ENCODE data around the gene HOXB4. TPM values are rescaled to one million over a fixed set of nuclear protein-coding genes. Genes with fewer than 3 reads are reported as not detected.

HOXB4 gene
- total RNA-seq, 4 donors from 2014 or later, result 3.5 to 8.3 (median 5.0) TPM

DNA sequence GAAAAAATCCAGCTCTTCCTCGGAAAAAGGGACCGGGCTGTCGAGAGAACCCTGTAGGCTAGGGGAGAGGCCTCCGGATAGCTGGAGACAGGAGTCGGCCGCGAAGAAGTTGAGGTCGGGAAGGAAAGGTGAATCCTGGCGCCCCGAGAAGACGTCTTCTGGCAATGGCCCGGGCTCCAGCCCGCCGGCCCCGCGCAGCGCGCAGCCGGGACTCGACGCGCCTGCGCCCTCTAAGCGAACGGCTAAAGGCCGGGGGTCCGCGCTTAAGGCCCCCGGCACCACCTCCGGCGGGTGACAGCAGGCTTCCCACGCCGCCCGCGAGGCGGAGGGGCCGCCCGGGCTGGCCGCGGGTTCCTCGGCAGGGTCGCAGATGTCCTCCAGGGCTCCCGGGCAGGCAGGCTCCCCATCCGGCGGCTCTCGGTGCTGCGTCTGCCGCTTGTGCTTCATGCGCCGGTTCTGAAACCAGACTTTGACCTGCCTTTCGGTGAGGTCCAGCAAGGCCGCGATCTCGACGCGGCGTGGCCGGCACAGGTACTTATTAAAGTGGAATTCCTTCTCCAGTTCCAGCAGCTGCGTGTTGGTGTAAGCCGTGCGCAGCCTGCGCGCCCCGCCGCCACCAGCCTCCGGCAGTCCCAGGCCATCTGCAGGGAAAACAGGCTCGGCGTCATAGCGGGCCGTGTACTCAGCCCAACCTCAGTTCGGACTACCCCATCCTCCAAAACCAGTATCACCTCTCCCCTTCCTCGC lies 34.9 kb downstream of the HOXB4 start:
- intact Hi-C loops (cut with DNase I), result loop anchor here (2.0 kb wide), 1 partner anchor 34 kb away; no protein-coding TSS in a partner anchor
- 2% methylated on average over 30 of the region's 72 CpGs for WGBS
- Histone ChIP-seq H3K4me1 (peaks cover 38 to 53% (median 51%) of the 10 kb centered on the region in 4 donors), H3K36me3 (no peaks in the 10 kb centered on the region), H3K27me3 (no peaks in the 10 kb centered on the region), H3K9me3 (no peaks in the 10 kb centered on the region), H3K27ac (replicated peaks in 1 of 4) (peak overlapping the region; percentile 91 to 97 (median 96)), H3K4me3 (peak overlapping the region; percentile 79 to 89 (median 80))
- no peak for DNase-seq (ENCODE audit: extremely low spot score)
- TF ChIP-seq EP300 (IDR thresholded peaks at IDR 0.05), result no peak
- no peak for TF ChIP-seq POLR2A (IDR thresholded peaks at IDR 0.05; ENCODE audit: low read depth)
- TF ChIP-seq, protein P1, sequence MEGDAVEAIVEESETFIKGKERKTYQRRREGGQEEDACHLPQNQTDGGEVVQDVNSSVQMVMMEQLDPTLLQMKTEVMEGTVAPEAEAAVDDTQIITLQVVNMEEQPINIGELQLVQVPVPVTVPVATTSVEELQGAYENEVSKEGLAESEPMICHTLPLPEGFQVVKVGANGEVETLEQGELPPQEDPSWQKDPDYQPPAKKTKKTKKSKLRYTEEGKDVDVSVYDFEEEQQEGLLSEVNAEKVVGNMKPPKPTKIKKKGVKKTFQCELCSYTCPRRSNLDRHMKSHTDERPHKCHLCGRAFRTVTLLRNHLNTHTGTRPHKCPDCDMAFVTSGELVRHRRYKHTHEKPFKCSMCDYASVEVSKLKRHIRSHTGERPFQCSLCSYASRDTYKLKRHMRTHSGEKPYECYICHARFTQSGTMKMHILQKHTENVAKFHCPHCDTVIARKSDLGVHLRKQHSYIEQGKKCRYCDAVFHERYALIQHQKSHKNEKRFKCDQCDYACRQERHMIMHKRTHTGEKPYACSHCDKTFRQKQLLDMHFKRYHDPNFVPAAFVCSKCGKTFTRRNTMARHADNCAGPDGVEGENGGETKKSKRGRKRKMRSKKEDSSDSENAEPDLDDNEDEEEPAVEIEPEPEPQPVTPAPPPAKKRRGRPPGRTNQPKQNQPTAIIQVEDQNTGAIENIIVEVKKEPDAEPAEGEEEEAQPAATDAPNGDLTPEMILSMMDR (IDR thresholded peaks at IDR 0.05), result peak in 2 of 3 experiments; percentile 14 to 32
- peak in 1 of 2 donors; percentile 24 for TF ChIP-seq POLR2AphosphoS5 (IDR thresholded peaks at IDR 0.05)

- 1% methylated on average over 12 of the region's 12 CpGs for WGBS
- Histone ChIP-seq H3K4me1 (peaks cover 37 to 47% (median 46%) of the 10 kb centered on the region in 4 donors), H3K27me3 (no peaks in the 10 kb centered on the region), H3K27ac (replicated peaks in 1 of 4) (peak overlapping the region; percentile 91 to 97 (median 96)), H3K4me3 (peak overlapping the region; percentile 79 to 89 (median 80)), H3K9me3 (no peaks in the 10 kb centered on the region), H3K36me3 (no peaks in the 10 kb centered on the region)
- TF ChIP-seq POLR2AphosphoS5 (IDR thresholded peaks at IDR 0.05) (no peak), EP300 (IDR thresholded peaks at IDR 0.05) (no peak), POLR2A (IDR thresholded peaks at IDR 0.05; ENCODE audit: low read depth) (no peak)
- TF ChIP-seq, protein P1 (IDR thresholded peaks at IDR 0.05), result no peak
- DNase-seq (ENCODE audit: extremely low spot score), result no peak
- intact Hi-C loops (cut with DNase I), result loop anchor here (2.0 kb wide), 1 partner anchor 34 kb away; no protein-coding TSS in a partner anchor
Measured at GRCh38 chr17:48542698-48543106, 35.4 kb downstream of the HOXB4 start.

DNA sequence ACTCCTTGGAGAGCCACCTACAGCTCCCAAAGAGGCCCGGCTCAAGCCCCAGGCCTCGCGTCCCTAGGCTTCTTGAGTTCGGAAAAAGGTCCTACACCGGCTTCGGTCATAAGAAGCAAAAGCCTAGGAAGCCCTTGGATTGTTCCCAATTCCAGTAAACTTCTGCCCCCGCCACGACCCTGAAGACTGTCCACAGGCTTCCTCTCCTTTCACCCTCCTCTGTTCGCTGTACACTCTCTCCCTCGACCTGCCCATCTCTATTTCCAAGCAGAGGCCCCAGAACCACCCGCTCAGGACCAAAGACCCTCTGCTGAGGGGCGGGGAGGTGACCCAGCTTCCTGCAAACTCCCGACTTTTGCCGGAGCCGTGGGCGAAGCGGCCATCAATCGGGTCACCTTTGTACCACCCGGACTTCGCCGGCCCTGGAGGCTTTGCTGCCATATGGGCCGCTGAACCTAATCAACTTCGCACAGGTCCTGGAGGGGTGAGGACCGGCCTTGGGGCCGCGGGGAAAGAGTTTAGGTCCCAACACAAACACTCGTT lies 36.0 kb downstream of the HOXB4 start:
- no peak for DNase-seq (ENCODE audit: extremely low spot score)
- Histone ChIP-seq H3K27ac (replicated peaks in 1 of 4) (peak overlapping the region; percentile 91 to 97 (median 96)), H3K27me3 (no peaks in the 10 kb centered on the region), H3K4me3 (peak overlapping the region; percentile 79 to 89 (median 80)), H3K4me1 (peaks cover 31 to 42% (median 40%) of the 10 kb centered on the region in 4 donors), H3K9me3 (no peaks in the 10 kb centered on the region), H3K36me3 (no peaks in the 10 kb centered on the region)
- intact Hi-C loops (cut with DNase I), result loop anchor here (2.0 kb wide), 1 partner anchor 35 kb away; no protein-coding TSS in a partner anchor
- WGBS, result 3% methylated on average over 27 of the region's 27 CpGs
- TF ChIP-seq POLR2A (IDR thresholded peaks at IDR 0.05; ENCODE audit: low read depth) (no peak), POLR2AphosphoS5 (IDR thresholded peaks at IDR 0.05) (peak in 1 of 2 donors; percentile 11)

GRCh38 chr17:48541577-48542113 lies 36.5 kb downstream of the HOXB4 start:
- no peak for DNase-seq (ENCODE audit: extremely low spot score)
- no peaks in the 10 kb centered on the region for H3K27me3 ChIP-seq
- WGBS, result under 1% methylated on average over 11 of the region's 36 CpGs
- intact Hi-C loops (cut with DNase I), result loop anchor here (2.0 kb wide), 2 partner anchors 35 to 49 kb away; no protein-coding TSS in a partner anchor
- peaks cover 26 to 37% (median 35%) of the 10 kb centered on the region in 4 donors for H3K4me1 ChIP-seq
- peak overlapping the region; percentile 91 to 97 (median 96) for H3K27ac ChIP-seq (replicated peaks in 1 of 4)
- H3K9me3 ChIP-seq, result no peaks in the 10 kb centered on the region
- no peaks in the 10 kb centered on the region for H3K36me3 ChIP-seq
- TF ChIP-seq POLR2AphosphoS5 (IDR thresholded peaks at IDR 0.05), result peak; percentile 61 to 82
- no peak for TF ChIP-seq EP300 (IDR thresholded peaks at IDR 0.05)
- H3K4me3 ChIP-seq, result peak overlapping the region; percentile 79 to 89 (median 80)

DNA sequence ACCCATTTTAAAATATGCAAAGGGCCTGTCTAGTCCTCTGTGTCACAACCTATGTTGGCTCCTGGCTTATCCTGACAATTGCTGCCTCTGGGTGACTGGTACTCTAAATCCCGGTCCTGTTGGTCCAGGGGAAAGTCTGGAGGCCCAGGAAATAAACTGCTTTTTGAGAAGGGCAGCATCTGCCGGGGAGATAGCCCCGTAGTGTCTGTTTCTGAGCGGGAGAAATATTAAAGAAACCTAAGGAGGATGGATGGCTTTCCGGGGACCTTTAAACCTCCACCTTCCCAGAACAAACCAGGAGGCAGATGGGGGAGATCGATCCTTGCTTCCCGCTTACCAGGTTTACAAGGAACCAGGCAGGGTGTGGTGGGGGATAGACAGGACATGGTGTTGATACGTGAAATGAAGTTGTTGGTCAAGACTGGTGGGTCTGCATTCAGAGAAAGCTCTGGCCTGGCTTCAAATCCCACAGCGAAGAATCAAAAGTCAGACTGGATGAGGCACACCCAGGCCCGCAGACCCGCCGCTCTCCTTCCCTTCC lies 37.0 kb downstream of the HOXB4 start:
- intact Hi-C loops (cut with DNase I), result loop anchor here (2.0 kb wide), 1 partner anchor 48 kb away; no protein-coding TSS in a partner anchor
- TF ChIP-seq, protein P1 (IDR thresholded peaks at IDR 0.05), result no peak
- TF ChIP-seq EP300 (IDR thresholded peaks at IDR 0.05) (no peak), POLR2AphosphoS5 (IDR thresholded peaks at IDR 0.05) (no peak), POLR2A (IDR thresholded peaks at IDR 0.05; ENCODE audit: low read depth) (no peak)
- 9% methylated on average over 12 of the region's 12 CpGs for WGBS
- peaks cover 23 to 31% (median 30%) of the 10 kb centered on the region in 4 donors for H3K4me1 ChIP-seq
- DNase-seq (ENCODE audit: extremely low spot score), result no peak
- H3K9me3 ChIP-seq, result no peaks in the 10 kb centered on the region
- H3K27me3 ChIP-seq, result no peaks in the 10 kb centered on the region
- peak overlapping the region; percentile 91 to 97 (median 96) for H3K27ac ChIP-seq (replicated peaks in 1 of 4)
- no peaks in the 10 kb centered on the region for H3K36me3 ChIP-seq
- H3K4me3 ChIP-seq, result peak overlapping the region; percentile 79 to 89 (median 80)

Measured in esophagus muscularis mucosa (tissue), 4 donors.